AG09309 (cell line): ENCODE data around the gene TSPAN1.
A peak's percentile ranks its signal among the peaks of the same experiment; 100 is the strongest.

Experiments
- DNase-seq: peaks from one replicate; pipeline ENCODE4 v3.0.0-alpha.2; 2010; ENCODE audit warnings: low read depth
- H3K4me3 ChIP-seq: 2 replicates; pipeline ENCODE4 v1.5.1; 2011; ENCODE audit warnings: mild to moderate bottlenecking, low read depth, low read length, moderate library complexity; ENCODE audit not compliant: control insufficient read depth
- CTCF ChIP-seq: IDR thresholded peaks from 2 replicates; pipeline ENCODE4 v1.5.1; 2011; ENCODE audit warnings: mild to moderate bottlenecking, low read depth, low read length, inconsistent platforms; ENCODE audit not compliant: insufficient read depth, control insufficient read depth; ENCODE audit errors: missing control alignments

The TSPAN1 gene

GRCh38 chr1:46187106-46187869 is 12.4 kb downstream of the TSPAN1 start:
- TF ChIP-seq CTCF, result no peak
- no peak for DNase-seq
- no peak overlapping the region for H3K4me3 ChIP-seq

- no peak for DNase-seq
- no peak overlapping the region for H3K4me3 ChIP-seq
- TF ChIP-seq CTCF, result peak; percentile 6
Observed at GRCh38 chr1:46188295-46189030, 13.6 kb downstream of the TSPAN1 start.

- no peak for TF ChIP-seq CTCF
- H3K4me3 ChIP-seq, result no peak overlapping the region
- no peak for DNase-seq
Observed at GRCh38 chr1:46190539-46190938, 15.7 kb downstream of the TSPAN1 start.

GRCh38 chr1:46191033-46191701 is 16.3 kb downstream of the TSPAN1 start:
- no peak overlapping the region for H3K4me3 ChIP-seq
- DNase-seq, result no peak
- no peak for TF ChIP-seq CTCF

- no peak for DNase-seq
Observed at GRCh38 chr1:46192171-46192570, 17.3 kb downstream of the TSPAN1 start.

More at GRCh38 chr1:46192171-46192570, 17.3 kb downstream of the TSPAN1 start:
- H3K4me3 ChIP-seq, result no peak overlapping the region
- TF ChIP-seq CTCF, result no peak
